22Rv1 (cell line): Measurements from ENCODE around the gene TIMP3.

Source experiments
- H3K27ac ChIP-seq: fragments of 450-650 bp; 2 replicates; pipeline ENCODE4 v1.5.1; 2017
- CTCF ChIP-seq: fragments of 450-650 bp; IDR thresholded peaks from 2 replicates; pipeline ENCODE4 v1.5.1; 2017; ENCODE audit warnings: mild to moderate bottlenecking
- ZFX ChIP-seq: fragments of 450-650 bp; IDR thresholded peaks from 2 replicates; pipeline ENCODE4 v1.6.1; 2017; ENCODE audit warnings: antibody characterized with exemption, borderline replicate concordance

Gene TIMP3

GRCh38 chr22:32850591-32851517 lies 49.3 kb downstream of the TIMP3 start:
- TF ChIP-seq CTCF (no peak), ZFX (no peak)

GRCh38 chr22:32852395-32853251 lies 51.1 kb downstream of the TIMP3 start:
- TF ChIP-seq CTCF (no peak), ZFX (no peak)
- no peak overlapping the region for H3K27ac ChIP-seq

More at GRCh38 chr22:32850591-32851517, 49.3 kb downstream of the TIMP3 start:
- no peak overlapping the region for H3K27ac ChIP-seq

- no peak overlapping the region for H3K27ac ChIP-seq
- no peak for TF ChIP-seq ZFX
- TF ChIP-seq CTCF = no peak
Observed at GRCh38 chr22:32853662-32854061, 52.2 kb downstream of the TIMP3 start.

- TF ChIP-seq CTCF (no peak), ZFX (no peak)
Observed at GRCh38 chr22:32854351-32854804, 52.9 kb downstream of the TIMP3 start.

GRCh38 chr22:32855045-32855756 lies 53.7 kb downstream of the TIMP3 start:
- no peak overlapping the region for H3K27ac ChIP-seq
- TF ChIP-seq CTCF (no peak), ZFX (no peak)

More at GRCh38 chr22:32854351-32854804, 52.9 kb downstream of the TIMP3 start:
- no peak overlapping the region for H3K27ac ChIP-seq

GRCh38 chr22:32858121-32858703 lies 56.7 kb downstream of the TIMP3 start:
- H3K27ac ChIP-seq = no peak overlapping the region
- no peak for TF ChIP-seq ZFX
- no peak for TF ChIP-seq CTCF
